DND-41 (cell line): ENCODE data around the gene FARP1.

Experiments
- ATAC-seq: fragments of 200-7000 bp; cut with Tn5 transposase; 3 replicates; pipeline ENCODE4 v1.9.1; 2021; ENCODE audit warnings: low read depth; ENCODE audit not compliant: insufficient read depth
- DNase-seq: peaks from one replicate; pipeline ENCODE4 v3.0.0-alpha.2; 2020
- H2AFZ ChIP-seq: 2 replicates; pipeline ENCODE4 v1.6.0; 2012; ENCODE audit warnings: low read depth, low read length
- H3K27ac ChIP-seq: 2 replicates; pipeline ENCODE4 v1.5.1; 2012; ENCODE audit warnings: low read length, inconsistent platforms
- H3K27me3 ChIP-seq: fragments of 200-600 bp; sonication (generic); 2 replicates; pipeline ENCODE4 v1.6.0; 2012; ENCODE audit warnings: low read length, mild to moderate bottlenecking, inconsistent platforms; ENCODE audit not compliant: insufficient read depth, poor library complexity
- H3K36me3 ChIP-seq: 2 replicates; pipeline ENCODE4 v1.5.1; 2012; ENCODE audit warnings: low read length, inconsistent platforms; ENCODE audit not compliant: insufficient read depth
- H3K4me1 ChIP-seq: 2 replicates; pipeline ENCODE4 v1.5.1; 2012; ENCODE audit warnings: mild to moderate bottlenecking, low read length; ENCODE audit not compliant: insufficient read depth
- H3K4me2 ChIP-seq: 2 replicates; pipeline ENCODE4 v1.6.0; 2012; ENCODE audit warnings: mild to moderate bottlenecking, moderate library complexity, low read length, inconsistent platforms; ENCODE audit not compliant: insufficient read depth
- H3K4me3 ChIP-seq, 2 experiments: fragments of 200-600 bp in 1 of 2; shearing (Covaris generic) in 1 of 2; 2 replicates each; pipeline ENCODE4 v1.5.1; 2012 to 2016; ENCODE audit warnings: inconsistent platforms in 2 of 2, low read length in 2 of 2, mild to moderate bottlenecking in 2 of 2, low read depth in 1 of 2, moderate library complexity in 1 of 2
- H3K79me2 ChIP-seq: 2 replicates; pipeline ENCODE4 v1.6.0; 2012; ENCODE audit warnings: low read length, inconsistent platforms; ENCODE audit not compliant: insufficient read depth
- H3K9ac ChIP-seq: 2 replicates; pipeline ENCODE4 v1.6.0; 2012; ENCODE audit warnings: low read depth, mild to moderate bottlenecking, inconsistent platforms, low read length, moderate library complexity
- H3K9me3 ChIP-seq: 2 replicates; pipeline ENCODE4 v1.5.1; 2012; ENCODE audit warnings: low read length, moderate library complexity, mild to moderate bottlenecking, inconsistent platforms; ENCODE audit not compliant: insufficient read depth, severe bottlenecking
- H4K20me1 ChIP-seq: 2 replicates; pipeline ENCODE4 v1.6.0; 2012; ENCODE audit warnings: low read length; ENCODE audit not compliant: insufficient read depth
- CTCF ChIP-seq: IDR thresholded peaks from 2 replicates; pipeline ENCODE4 v1.5.1; 2012; ENCODE audit warnings: borderline replicate concordance, low read length, moderate library complexity, mild to moderate bottlenecking; ENCODE audit not compliant: poor library complexity, severe bottlenecking; ENCODE audit errors: extremely low read depth
- EZH2 ChIP-seq: IDR thresholded peaks from 3 replicates; pipeline ENCODE4 v1.6.1; 2012; ENCODE audit warnings: borderline replicate concordance, low read depth, mild to moderate bottlenecking, moderate library complexity, low read length, inconsistent platforms; ENCODE audit not compliant: severe bottlenecking

The FARP1 gene

GRCh38 chr13:98246538-98247172 is 103.8 kb downstream of the FARP1 start:
- Histone ChIP-seq H3K36me3 (no peaks in the 10 kb centered on the region), H3K79me2 (no peaks in the 10 kb centered on the region), H3K9ac (no peak overlapping the region), H3K4me2 (no peak overlapping the region), H3K27ac (no peak overlapping the region), H2AFZ (no peak overlapping the region), H3K27me3 (peaks cover 6% of the 10 kb centered on the region), H4K20me1 (no peaks in the 10 kb centered on the region), H3K4me1 (no peaks in the 10 kb centered on the region), H3K4me3 (no peak overlapping the region), H3K9me3 (no peaks in the 10 kb centered on the region)
- ATAC-seq: no peak
- TF ChIP-seq EZH2 (no peak), CTCF (no peak)
- DNase-seq: no peak

- ATAC-seq: no peak
- H4K20me1 ChIP-seq: no peaks in the 10 kb centered on the region
- H3K79me2 ChIP-seq: no peaks in the 10 kb centered on the region
- no peak for DNase-seq
- no peak overlapping the region for H2AFZ ChIP-seq
- TF ChIP-seq CTCF (no peak), EZH2 (no peak)
- H3K4me2 ChIP-seq: no peak overlapping the region
- no peak overlapping the region for H3K9ac ChIP-seq
- H3K4me1 ChIP-seq: no peaks in the 10 kb centered on the region
- no peak overlapping the region for H3K4me3 ChIP-seq
- H3K27me3 ChIP-seq: peaks cover 3% of the 10 kb centered on the region
- no peaks in the 10 kb centered on the region for H3K9me3 ChIP-seq
- H3K27ac ChIP-seq: no peak overlapping the region
- H3K36me3 ChIP-seq: no peaks in the 10 kb centered on the region
Measured at GRCh38 chr13:98251708-98252107, 108.8 kb downstream of the FARP1 start.

- TF ChIP-seq EZH2: no peak
- no peak for TF ChIP-seq CTCF
- H3K9me3 ChIP-seq: no peaks in the 10 kb centered on the region
- H2AFZ ChIP-seq: no peak overlapping the region
- H3K36me3 ChIP-seq: no peaks in the 10 kb centered on the region
- no peak overlapping the region for H3K9ac ChIP-seq
- H3K27ac ChIP-seq: no peak overlapping the region
- DNase-seq (no peak), ATAC-seq (no peak)
- no peaks in the 10 kb centered on the region for H3K4me1 ChIP-seq
- no peaks in the 10 kb centered on the region for H4K20me1 ChIP-seq
- H3K27me3 ChIP-seq: peaks cover 3% of the 10 kb centered on the region
- no peak overlapping the region for H3K4me3 ChIP-seq
- no peak overlapping the region for H3K4me2 ChIP-seq
- H3K79me2 ChIP-seq: no peaks in the 10 kb centered on the region
Measured at GRCh38 chr13:98252931-98253470, 110.1 kb downstream of the FARP1 start.

GRCh38 chr13:98253526-98253925 is 110.6 kb downstream of the FARP1 start:
- Histone ChIP-seq H3K36me3 (no peaks in the 10 kb centered on the region), H3K27me3 (peaks cover 3% of the 10 kb centered on the region), H3K4me1 (no peaks in the 10 kb centered on the region), H3K9me3 (no peaks in the 10 kb centered on the region), H4K20me1 (no peaks in the 10 kb centered on the region), H3K9ac (no peak overlapping the region), H2AFZ (no peak overlapping the region), H3K4me2 (no peak overlapping the region), H3K27ac (no peak overlapping the region), H3K79me2 (no peaks in the 10 kb centered on the region), H3K4me3 (no peak overlapping the region)
- DNase-seq (no peak), ATAC-seq (no peak)
- no peak for TF ChIP-seq CTCF
- TF ChIP-seq EZH2: no peak
